Endothelial cell of umbilical vein (primary cell): Measurements from ENCODE around the gene ABCA7. TPM values are rescaled to one million over a fixed set of nuclear protein-coding genes. Genes with fewer than 3 reads are reported as not detected.
A peak's percentile ranks its signal among the peaks of the same experiment; 100 is the strongest.

Experiments
- BruUV-seq: library from RNA; stranded (reverse); fragments of 400-500 nt; replicated peaks from 2 replicates; lab custom pipeline; 2021; lab: Mats Ljungman, UMichigan
- CTCF ChIA-PET: fragments of 300-600, 350-600 bp; sonication (Branson Sonifier 250); formaldehyde crosslinking; loops from one replicate; lab custom pipeline; 2021; ENCODE audit warnings: antibody characterized with exemption, inconsistent platforms; lab: Charles Lee
- POLR2A ChIA-PET: fragments of 300-600, 350-600 bp; sonication (Branson Sonifier 250); formaldehyde crosslinking; loops from one replicate; lab custom pipeline; 2021; ENCODE audit warnings: antibody characterized with exemption, inconsistent platforms; lab: Charles Lee
- DNase-seq: peaks from one replicate; pipeline ENCODE4 v3.0.0-alpha.2; 2011; ENCODE audit warnings: low read depth, low spot score
- FAIRE-seq: peaks from 2 replicates; lab custom pipeline; 2011; peaks lifted over from hg19 to GRCh38; lab: Jason Lieb, UNC
- H2AFZ ChIP-seq: 2 replicates; pipeline ENCODE4 v1.6.0; 2012; ENCODE audit warnings: low read depth, low read length, control low read depth, inconsistent platforms
- H3K27ac ChIP-seq: 2 replicates; pipeline ENCODE4 v1.5.1; 2011; ENCODE audit warnings: low read depth, mild to moderate bottlenecking, control low read depth, low read length, moderate library complexity; ENCODE audit not compliant: insufficient read depth
- H3K27me3 ChIP-seq, 2 experiments: 2 replicates each; pipeline versions ENCODE4 v1.6.0 to v1.6.1; 2011; ENCODE audit warnings: low read length in 2 of 2, mixed read lengths in 1 of 2; ENCODE audit not compliant: control insufficient read depth in 2 of 2, insufficient read depth in 2 of 2
- H3K36me3 ChIP-seq, 2 experiments: 2 replicates in 1 of 2; 3 replicates in 1 of 2; pipeline ENCODE4 v1.5.1; 2011; ENCODE audit warnings: low read length in 2 of 2, mild to moderate bottlenecking in 1 of 2, moderate library complexity in 1 of 2; ENCODE audit not compliant: control insufficient read depth in 2 of 2, insufficient read depth in 2 of 2; ENCODE audit errors: extremely low read depth in 1 of 2
- H3K4me1 ChIP-seq: 3 replicates; pipeline ENCODE4 v1.5.1; 2011; ENCODE audit warnings: mild to moderate bottlenecking, low read length; ENCODE audit not compliant: control insufficient read depth, insufficient read depth; ENCODE audit errors: extremely low read depth
- H3K4me2 ChIP-seq: 2 replicates; pipeline ENCODE4 v1.6.1; 2011; ENCODE audit warnings: low read length, control low read depth, mixed read lengths; ENCODE audit not compliant: insufficient read depth
- H3K4me3 ChIP-seq, 3 experiments: fragments of 200-600 bp in 1 of 3; sonication (generic), shearing (Covaris generic) in 1 of 3; replicated peaks in 1 of 3; 2 replicates each; pipeline ENCODE4 v1.5.1; 2011 to 2016; ENCODE audit warnings: control low read depth in 3 of 3, low read length in 3 of 3, mild to moderate bottlenecking in 2 of 3, inconsistent platforms in 1 of 3, low read depth in 1 of 3, moderate library complexity in 1 of 3; ENCODE audit not compliant: insufficient read depth in 1 of 3
- H3K79me2 ChIP-seq: 2 replicates; pipeline ENCODE4 v1.6.0; 2012; ENCODE audit warnings: low read length, inconsistent platforms; ENCODE audit not compliant: control insufficient read depth, insufficient read depth
- H3K9ac ChIP-seq: replicated peaks from 2 replicates; pipeline ENCODE3; 2011; ENCODE audit warnings: low read length, control low read depth; ENCODE audit not compliant: insufficient read depth; ENCODE audit errors: extremely low read depth
- H3K9me1 ChIP-seq: replicated peaks from 3 replicates; pipeline ENCODE4 v1.6.0; 2011; ENCODE audit warnings: mild to moderate bottlenecking, low read length; ENCODE audit not compliant: control insufficient read depth, insufficient read depth; ENCODE audit errors: extremely low read depth
- H3K9me3 ChIP-seq: replicated peaks from 2 replicates; pipeline ENCODE4 v1.5.1; 2012; ENCODE audit warnings: low read length, inconsistent platforms; ENCODE audit not compliant: control insufficient read depth, insufficient read depth
- H4K20me1 ChIP-seq: replicated peaks from 2 replicates; pipeline ENCODE3; 2011; ENCODE audit warnings: mild to moderate bottlenecking, low read length; ENCODE audit not compliant: control insufficient read depth, insufficient read depth; ENCODE audit errors: extremely low read depth
- CTCF ChIP-seq, 2 donors: IDR thresholded peaks; 1 replicate in 1 of 2; 2 replicates in 1 of 2; pipeline ENCODE4 v1.5.1; 2011; ENCODE audit warnings: low read length in 2 of 2, mild to moderate bottlenecking in 2 of 2, moderate library complexity in 2 of 2, control low read depth in 1 of 2, inconsistent platforms in 1 of 2, low read depth in 1 of 2; ENCODE audit not compliant: insufficient read depth in 1 of 2; ENCODE audit errors: extremely low read depth in 1 of 2
- EZH2 ChIP-seq: IDR thresholded peaks from 2 replicates; pipeline ENCODE4 v1.6.1; 2012; ENCODE audit warnings: borderline replicate concordance, low read depth, mild to moderate bottlenecking, moderate library complexity, low read length, inconsistent platforms; ENCODE audit not compliant: severe bottlenecking
- FOS ChIP-seq: IDR thresholded peaks from 2 replicates; pipeline ENCODE4 v1.6.1; 2011; ENCODE audit warnings: mild to moderate bottlenecking, low read length, moderate library complexity, borderline replicate concordance; ENCODE audit not compliant: insufficient read depth
- GATA2 ChIP-seq: IDR thresholded peaks from 2 replicates; pipeline ENCODE4 v1.7.0; 2011; ENCODE audit warnings: low read depth, mild to moderate bottlenecking, moderate library complexity, mixed read lengths, low read length; ENCODE audit not compliant: insufficient read length, insufficient read depth
- JUN ChIP-seq: IDR thresholded peaks from 2 replicates; pipeline ENCODE4 v1.6.1; 2011; ENCODE audit warnings: borderline replicate concordance, low read depth; ENCODE audit not compliant: insufficient read length, insufficient read depth
- MAX ChIP-seq: IDR thresholded peaks from 2 replicates; pipeline ENCODE4 v1.6.1; 2011; ENCODE audit not compliant: insufficient read depth, insufficient read length
- MYC ChIP-seq: IDR thresholded peaks from one replicate; pipeline ENCODE4 v1.6.1; 2011; ENCODE audit warnings: mild to moderate bottlenecking, low read depth, low read length
- POLR2A ChIP-seq: IDR thresholded peaks from 2 replicates; pipeline ENCODE4 v1.6.1; 2012; ENCODE audit warnings: low read depth, mild to moderate bottlenecking, control low read depth, low read length
- POLR2AphosphoS5 ChIP-seq: IDR thresholded peaks from 2 replicates; pipeline ENCODE4 v1.6.1; 2012; ENCODE audit warnings: low read depth, mild to moderate bottlenecking, control low read depth, low read length, moderate library complexity; ENCODE audit not compliant: insufficient read depth
- dilution Hi-C: fragments of 300-500 bp; cut with MboI; formaldehyde crosslinking; loops from one replicate; pipeline ENCODE4 v1.15.0; 2019; ENCODE audit warnings: low sequenced_read_pairs; ENCODE audit not compliant: extremely low pct_ligation_motif_present
- intact Hi-C: fragments of 100-400 bp; cut with micrococcal nuclease; formaldehyde crosslinking; loops from one replicate; pipeline ENCODE4 v1.10.0; 2022
- polyA plus RNA-seq, 4 experiments: library from polyadenylated mRNA; depleted of rRNA in 3 of 4; stranded (reverse) in 3 of 4; unstranded in 1 of 4; fragments of >200 nt; gene quantifications; 2 replicates each; pipeline versions ENCODE4 v1.2.1 to v1.2.3, GENCODE V29; 2011 to 2012; ENCODE audit warnings: missing spikeins in 1 of 4
- total RNA-seq: library from RNA; stranded (reverse); gene quantifications from 2 replicates; pipeline ENCODE4 v1.2.3, GENCODE V29; 2021

Gene ABCA7
- total and polyA plus RNA-seq, 2 donors (not counting 3 experiments of a cell fraction or from before 2014, with no cell fraction given) = 5.7 to 9.8 TPM

GRCh38 chr19:1066748-1067340, 26.9 kb downstream of the ABCA7 start, which contains the start of gene ARHGAP45:
Gene ARHGAP45, plus strand, starts transcription at chr19:1067167. Its CDS starts 239 bp downstream, at chr19:1067406.
- dilution Hi-C loops = no loop called here
- Histone ChIP-seq H2AFZ (peak within 1 kb of the TSS; percentile 81), H4K20me1 (no peaks in the 10 kb centered on the region), H3K79me2 (no peaks in the 10 kb centered on the region), H3K9me3 (no peaks in the 10 kb centered on the region), H3K4me2 (peak within 1 kb of the TSS; percentile 65), H3K9me1 (no peaks in the 10 kb centered on the region), H3K4me1 (peaks cover 35% of the 10 kb centered on the region), H3K9ac (peak within 1 kb of the TSS; percentile 10), H3K27me3 (no peaks in the 10 kb centered on the region), H3K27ac (no peak within 1 kb of the TSS), H3K4me3 (peak within 1 kb of the TSS; percentile 9 to 34 (median 13)), H3K36me3 (no peaks in the 10 kb centered on the region)
- no TSS peak for BruUV-seq
- ChIA-PET POLR2A (interaction anchor here (1.1 kb wide), 1 partner anchor 40 kb away, joined by 3 read pairs; the partner anchor contains the start of gene CNN2), CTCF (interaction anchor here (0.8 to 2.5 kb wide), 5 partner anchors 10 to 178 kb away, joined by 4 to 10 read pairs (median 7); partner anchors contain the start of gene ABCA7)
- TF ChIP-seq CTCF (IDR thresholded peaks at IDR 0.05; ENCODE audit: extremely low read depth in 1 of 2, insufficient read depth in 1 of 2, low read depth in 1 of 2, low read length in 2 of 2) = no peak
- TF ChIP-seq POLR2AphosphoS5 = no peak
- TF ChIP-seq JUN = no peak
- TF ChIP-seq MYC = no peak
- TF ChIP-seq MAX = no peak
- no peak for TF ChIP-seq FOS
- no peak for TF ChIP-seq GATA2
- TF ChIP-seq EZH2 = no peak
- TF ChIP-seq POLR2A = no peak
- no peak for FAIRE-seq
- intact Hi-C loops = loop anchor here (2.0 kb wide), 1 partner anchor 28 kb away; the partner anchor contains the start of gene POLR2E
- no peak for DNase-seq
